Inferior parietal cortex (tissue), 1 donor: ENCODE data around the gene B9D1.

Experiments used
- DNase-seq: peaks from one replicate; pipeline ENCODE4 v3.0.0-alpha.2; 2016; ENCODE audit errors: extremely low spot score

The B9D1 gene

GRCh38 chr17:19388791-19389785, 26.6 kb upstream of the B9D1 start:
- DNase-seq: no peak

- DNase-seq: no peak
Observed at GRCh38 chr17:19387921-19388521, 25.5 kb upstream of the B9D1 start.

- DNase-seq: no peak
Observed at GRCh38 chr17:19386974-19387920, 24.7 kb upstream of the B9D1 start, which contains the start of gene MFAP4. Gene MFAP4 (minus strand): TSS chr17:19387190. CDS start chr17:19387155, 35 bp downstream.

DNA sequence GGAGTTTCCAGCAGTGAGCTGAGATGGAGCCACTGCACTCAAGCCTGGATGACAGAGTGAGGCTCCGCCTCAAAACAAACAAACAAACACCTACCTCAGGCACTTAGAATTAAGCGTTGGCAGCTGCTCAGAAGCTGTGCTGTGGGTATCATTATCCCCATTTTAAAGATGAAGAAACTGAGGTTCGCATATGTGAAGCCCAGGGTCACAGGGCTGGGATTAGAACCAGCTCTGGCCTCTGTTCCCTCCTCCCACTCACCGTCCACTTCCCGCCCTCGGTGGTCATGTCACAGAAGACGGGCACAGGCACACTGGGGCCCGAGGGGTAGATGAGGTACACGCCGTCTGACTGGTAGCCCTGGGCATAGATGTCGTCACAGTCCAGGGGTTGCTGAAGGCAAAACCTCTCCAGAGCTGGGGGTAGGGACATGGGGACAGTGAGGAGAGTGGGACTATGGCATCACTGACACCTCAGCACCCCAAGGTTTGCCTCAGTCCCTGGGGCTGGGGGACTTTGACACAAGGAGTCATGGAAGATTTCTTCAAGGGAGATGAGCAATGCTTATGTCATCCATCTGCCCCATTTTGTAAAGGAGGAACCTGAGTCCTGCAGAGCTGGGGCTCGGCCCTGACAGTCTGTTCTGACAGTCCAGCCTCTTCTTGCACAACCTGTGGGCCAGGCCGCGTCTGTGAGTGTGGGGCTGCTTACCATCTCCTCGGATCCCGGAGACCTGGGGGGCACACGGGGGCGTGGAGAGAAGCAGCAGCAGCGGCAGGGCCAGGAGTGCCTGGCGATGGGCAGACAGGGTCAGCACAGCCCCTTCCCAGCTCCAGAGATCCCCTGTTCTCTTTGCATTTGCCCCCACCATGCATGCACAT, 23.8 kb upstream of the B9D1 start:
- DNase-seq: no peak

- no peak for DNase-seq
Observed at GRCh38 chr17:19385521-19385983, 23.0 kb upstream of the B9D1 start.

DNA sequence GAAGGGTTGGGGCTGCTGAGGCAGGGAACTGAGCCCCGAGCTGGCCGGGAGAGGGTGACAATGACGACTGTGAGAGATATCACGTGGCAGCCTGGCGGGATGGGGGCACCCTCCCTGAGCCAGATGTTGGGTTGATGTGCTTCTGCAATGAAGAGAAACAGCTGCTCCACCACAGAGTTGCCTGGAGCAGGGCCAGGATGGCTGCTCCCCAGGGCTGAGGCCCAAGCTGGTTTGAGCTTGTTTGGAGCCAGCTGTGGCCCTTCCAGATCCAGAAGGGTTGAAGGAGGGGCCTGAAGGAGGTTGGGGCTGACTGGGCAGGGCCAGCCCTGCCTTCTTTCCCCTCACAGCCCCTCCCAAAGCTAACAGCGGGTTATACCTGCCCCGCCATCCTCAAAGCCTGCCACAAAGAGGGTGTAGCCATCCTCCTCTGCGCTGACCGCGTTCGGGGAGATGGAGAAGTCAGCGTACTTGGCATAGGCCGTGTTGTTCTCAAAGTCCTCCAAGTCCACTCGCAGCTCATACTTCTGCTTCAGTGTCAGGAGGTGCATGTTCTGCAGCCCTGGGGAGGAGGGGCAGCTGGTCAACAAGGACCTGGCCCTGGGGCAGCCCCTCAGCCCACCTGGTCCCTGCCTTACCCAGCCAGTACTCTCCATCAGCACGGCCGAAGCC, 22.3 kb upstream of the B9D1 start:
- peak; percentile 83 for DNase-seq

GRCh38 chr17:19383681-19384470, 21.4 kb upstream of the B9D1 start:
- DNase-seq: no peak

- DNase-seq: no peak
Observed at GRCh38 chr17:19382531-19383444, 20.3 kb upstream of the B9D1 start.

- DNase-seq: no peak
Observed at GRCh38 chr17:19381741-19382444, 19.4 kb upstream of the B9D1 start.

GRCh38 chr17:19381361-19381740, 18.8 kb upstream of the B9D1 start:
- DNase-seq: no peak

GRCh38 chr17:19380481-19381301, 18.2 kb upstream of the B9D1 start:
- no peak for DNase-seq

DNA sequence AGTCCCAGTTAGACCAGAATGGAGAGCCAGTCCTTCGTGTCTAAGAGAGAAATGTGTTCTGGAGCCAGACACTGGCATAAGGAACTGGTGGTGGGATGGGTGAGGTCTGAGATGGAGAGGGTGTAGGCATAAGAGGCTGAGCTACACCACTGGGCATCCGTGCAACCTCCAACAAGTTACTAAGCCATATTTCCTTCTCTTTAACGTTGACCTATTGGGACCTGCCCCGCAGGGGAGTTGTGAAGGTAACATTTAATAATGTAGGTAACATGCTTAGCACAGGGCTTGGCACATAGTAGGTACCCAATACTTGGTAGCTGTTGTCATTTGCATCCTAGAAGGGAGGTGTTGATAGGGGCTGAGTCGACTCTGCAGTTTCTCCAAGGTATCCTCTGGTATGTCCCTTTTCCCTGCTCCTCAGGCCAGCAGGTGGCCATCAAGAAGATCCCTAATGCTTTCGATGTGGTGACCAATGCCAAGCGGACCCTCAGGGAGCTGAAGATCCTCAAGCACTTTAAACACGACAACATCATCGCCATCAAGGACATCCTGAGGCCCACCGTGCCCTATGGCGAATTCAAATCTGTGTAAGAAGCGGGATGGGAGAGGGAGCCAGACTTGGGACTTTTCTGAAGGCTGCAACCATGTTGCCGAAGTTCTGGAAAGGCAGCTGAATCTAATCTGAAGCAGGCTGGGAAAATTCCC, 17.0 kb upstream of the B9D1 start:
- DNase-seq: no peak

DNA sequence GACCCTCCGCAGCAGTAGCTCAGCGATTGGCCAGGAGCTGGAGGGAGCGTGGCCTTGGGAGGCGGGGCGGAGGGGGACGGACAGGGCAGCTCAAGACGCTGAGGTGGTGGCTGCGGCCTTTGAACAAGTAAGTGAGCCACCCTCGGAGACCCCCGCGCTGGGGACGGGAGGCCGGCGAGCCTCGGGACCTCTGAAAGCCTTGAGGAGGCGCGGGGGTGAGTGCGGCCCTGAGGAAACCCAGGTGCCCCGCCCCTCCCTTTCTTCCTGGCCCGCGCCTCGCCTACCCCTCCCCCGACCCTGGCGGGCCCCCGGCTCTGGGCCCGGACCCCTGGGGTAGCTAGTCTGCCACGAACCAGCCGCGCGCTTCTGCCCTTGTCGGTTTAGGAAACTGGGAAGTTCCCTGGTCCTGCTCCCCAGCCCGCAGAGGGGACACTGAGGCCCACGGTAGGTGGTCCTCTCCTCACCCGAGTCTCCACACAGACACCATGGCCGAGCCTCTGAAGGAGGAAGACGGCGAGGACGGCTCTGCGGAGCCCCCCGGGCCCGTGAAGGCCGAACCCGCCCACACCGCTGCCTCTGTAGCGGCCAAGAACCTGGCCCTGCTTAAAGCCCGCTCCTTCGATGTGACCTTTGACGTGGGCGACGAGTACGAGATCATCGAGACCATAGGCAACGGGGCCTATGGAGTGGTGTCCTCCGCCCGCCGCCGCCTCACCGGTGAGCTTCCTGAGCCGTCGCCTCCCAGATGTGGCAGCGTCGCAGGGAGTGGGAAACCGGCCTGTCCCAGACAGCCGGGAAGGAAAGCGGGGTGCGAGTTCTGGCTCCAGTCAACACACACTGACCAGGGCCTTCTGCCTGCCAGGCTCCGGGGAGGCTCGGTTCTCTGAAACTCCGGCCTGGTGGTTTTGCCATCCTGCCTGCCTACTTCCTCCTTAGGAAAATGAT, 16.2 kb upstream of the B9D1 start, which contains the start of gene MAPK7:
Gene MAPK7 (plus strand): TSS at position 83 of the 945 bp plus-strand sequence. CDS start 403 bp downstream, at position 486.
- no peak for DNase-seq

DNA sequence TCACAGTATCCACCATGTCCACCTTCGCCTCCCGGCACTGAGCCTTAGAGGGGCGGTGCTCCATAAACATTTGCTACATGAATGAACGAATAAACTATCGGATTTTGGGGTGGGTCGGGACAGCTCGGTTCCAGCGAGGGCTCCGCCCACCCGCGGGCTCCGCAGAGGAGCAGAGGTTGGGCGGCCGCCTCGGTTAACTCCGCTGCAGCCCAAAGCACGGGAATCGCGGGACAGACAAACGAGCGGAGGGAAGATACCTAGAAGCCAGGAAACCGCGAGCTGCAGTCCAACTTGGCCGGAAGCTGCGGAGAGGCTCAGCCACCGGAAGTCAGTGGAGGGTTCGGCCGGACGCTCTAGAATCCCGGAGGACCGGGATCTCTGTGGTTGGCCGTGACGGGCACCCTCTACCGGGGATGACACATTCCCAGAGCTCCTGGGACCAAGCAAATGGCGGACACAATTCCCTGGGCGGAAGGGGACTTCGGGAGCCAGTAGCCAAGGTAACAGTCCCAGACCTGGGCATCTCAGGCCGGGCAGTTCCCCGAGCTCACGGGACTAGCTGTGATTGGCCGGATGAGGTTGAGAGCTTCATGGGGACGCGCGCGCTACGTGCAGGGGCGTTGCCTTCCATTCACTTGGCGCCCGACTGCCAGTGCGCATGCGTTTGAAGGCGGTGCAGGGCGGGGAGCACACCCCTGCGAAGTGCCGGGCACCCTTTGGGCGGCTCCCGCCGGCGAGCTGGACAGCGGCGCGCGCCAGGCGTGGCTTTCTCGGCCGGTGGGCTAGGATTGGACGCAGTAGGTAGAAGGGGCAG, 15.3 kb upstream of the B9D1 start:
- DNase-seq: peak; percentile 96
